HUES64 (cell line): Measurements from ENCODE around the gene STRA6. TPM values are rescaled to one million over a fixed set of nuclear protein-coding genes. Genes with fewer than 3 reads are reported as not detected.

ENCODE experiments used
- H3K27ac ChIP-seq: 2 replicates; pipeline ENCODE4 v1.7.0; 2013; ENCODE audit warnings: low read depth, low read length, inconsistent platforms
- H3K27me3 ChIP-seq: 2 replicates; pipeline ENCODE4 v1.6.1; 2013; ENCODE audit warnings: mild to moderate bottlenecking, low read length; ENCODE audit not compliant: insufficient read depth
- H3K36me3 ChIP-seq: 2 replicates; pipeline ENCODE4 v1.6.1; 2013; ENCODE audit warnings: mild to moderate bottlenecking, low read length; ENCODE audit not compliant: insufficient read depth
- H3K4me1 ChIP-seq: 2 replicates; pipeline ENCODE4 v1.6.1; 2013; ENCODE audit warnings: mild to moderate bottlenecking, low read length, moderate library complexity; ENCODE audit not compliant: insufficient read depth
- H3K4me3 ChIP-seq: 2 replicates; pipeline ENCODE4 v1.5.1; 2013; ENCODE audit warnings: mild to moderate bottlenecking, low read length, moderate library complexity
- H3K9ac ChIP-seq: 2 replicates; pipeline ENCODE4 v1.6.1; 2013; ENCODE audit warnings: mild to moderate bottlenecking, low read depth, low read length
- H3K9me3 ChIP-seq: 2 replicates; pipeline ENCODE4 v1.6.1; 2013; ENCODE audit warnings: low read depth, low read length; ENCODE audit not compliant: insufficient read depth
- WGBS: fragments of 150-250, 120-280 bp; methylation state at CpG from one replicate; pipeline ENCODE4 v1.1.7; 2013; ENCODE audit warnings: missing lambda C conversion rate; 5-methylcytosine and 5-hydroxymethylcytosine counted together
- polyA plus RNA-seq, 2 experiments: library from polyadenylated mRNA; stranded (reverse); fragments of 50-300 nt; gene quantifications; one replicate each; pipeline ENCODE4 v1.2.3, GENCODE V29; 2013

The STRA6 gene, protein sequence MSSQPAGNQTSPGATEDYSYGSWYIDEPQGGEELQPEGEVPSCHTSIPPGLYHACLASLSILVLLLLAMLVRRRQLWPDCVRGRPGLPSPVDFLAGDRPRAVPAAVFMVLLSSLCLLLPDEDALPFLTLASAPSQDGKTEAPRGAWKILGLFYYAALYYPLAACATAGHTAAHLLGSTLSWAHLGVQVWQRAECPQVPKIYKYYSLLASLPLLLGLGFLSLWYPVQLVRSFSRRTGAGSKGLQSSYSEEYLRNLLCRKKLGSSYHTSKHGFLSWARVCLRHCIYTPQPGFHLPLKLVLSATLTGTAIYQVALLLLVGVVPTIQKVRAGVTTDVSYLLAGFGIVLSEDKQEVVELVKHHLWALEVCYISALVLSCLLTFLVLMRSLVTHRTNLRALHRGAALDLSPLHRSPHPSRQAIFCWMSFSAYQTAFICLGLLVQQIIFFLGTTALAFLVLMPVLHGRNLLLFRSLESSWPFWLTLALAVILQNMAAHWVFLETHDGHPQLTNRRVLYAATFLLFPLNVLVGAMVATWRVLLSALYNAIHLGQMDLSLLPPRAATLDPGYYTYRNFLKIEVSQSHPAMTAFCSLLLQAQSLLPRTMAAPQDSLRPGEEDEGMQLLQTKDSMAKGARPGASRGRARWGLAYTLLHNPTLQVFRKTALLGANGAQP
- 23.9 TPM for polyA plus RNA-seq (2013, experiment 1 of 2)
- polyA plus RNA-seq (2013, experiment 2 of 2), result 22.8 TPM

- H3K4me1 ChIP-seq, result peaks cover 46% of the 10 kb centered on the region
- WGBS, result 1% methylated on average over 21 of the region's 26 CpGs
- H3K27ac ChIP-seq, result peak within 1 kb of the TSS; percentile 90
- peak within 1 kb of the TSS; percentile 62 for H3K4me3 ChIP-seq
- no peaks in the 10 kb centered on the region for H3K9me3 ChIP-seq
- H3K27me3 ChIP-seq, result no peaks in the 10 kb centered on the region
- H3K9ac ChIP-seq, result peak within 1 kb of the TSS; percentile 71
- no peaks in the 10 kb centered on the region for H3K36me3 ChIP-seq
Observed at GRCh38 chr15:74202452-74203401, at the start of gene STRA6. Gene STRA6 (minus strand): TSS chr15:74202787. CDS start chr15:74202267, 520 bp downstream.

- H3K36me3 ChIP-seq, result no peaks in the 10 kb centered on the region
- no peaks in the 10 kb centered on the region for H3K9me3 ChIP-seq
- 94% methylated on average over 6 of the region's 6 CpGs for WGBS
- H3K27me3 ChIP-seq, result no peaks in the 10 kb centered on the region
- H3K4me3 ChIP-seq, result no peak overlapping the region
- H3K27ac ChIP-seq, result no peak overlapping the region
- no peak overlapping the region for H3K9ac ChIP-seq
- no peaks in the 10 kb centered on the region for H3K4me1 ChIP-seq
Observed at GRCh38 chr15:74252291-74252690, 49.7 kb upstream of the STRA6 start.

DNA sequence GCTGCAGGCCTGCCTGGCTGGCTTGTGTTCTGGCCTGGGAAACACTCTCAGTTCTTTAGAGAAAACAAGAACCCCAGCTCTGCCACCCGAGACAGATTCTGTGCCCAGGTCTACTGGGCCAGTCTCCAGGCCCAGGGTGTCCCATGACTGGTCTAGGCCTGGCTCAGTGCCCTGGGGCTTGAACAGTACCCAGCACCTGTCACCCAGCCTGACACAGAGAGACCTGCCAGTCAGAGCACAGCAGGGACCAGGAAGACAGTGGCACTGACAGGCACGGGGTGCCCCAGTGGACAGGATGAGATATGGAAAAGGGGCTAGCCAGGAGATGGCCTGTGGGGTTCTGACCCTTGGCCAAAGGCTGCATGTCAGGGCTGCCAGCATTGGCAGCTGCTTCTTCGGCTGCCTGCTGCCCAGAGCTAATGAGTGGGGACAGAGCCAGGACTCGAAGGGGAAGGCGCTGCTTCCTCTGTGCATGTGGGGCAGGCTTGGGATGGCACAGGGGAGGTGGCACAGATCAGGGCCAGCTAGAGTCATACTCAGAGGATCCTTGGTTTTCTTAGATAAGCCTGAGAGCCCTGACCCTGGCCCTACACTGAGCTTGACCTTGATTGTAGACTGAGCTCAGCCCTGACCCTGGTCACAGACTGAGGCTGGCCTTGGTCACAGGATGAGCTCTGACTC is 48.7 kb upstream of the STRA6 start:
- Histone ChIP-seq H3K9me3 (no peaks in the 10 kb centered on the region), H3K36me3 (no peaks in the 10 kb centered on the region), H3K9ac (no peak overlapping the region), H3K4me3 (no peak overlapping the region), H3K27ac (no peak overlapping the region), H3K27me3 (peaks cover 2% of the 10 kb centered on the region; the same call in 1 of the 2 replicates), H3K4me1 (0 out of 2 replicates have a peak, but pooled peaks cover under 1% of the 10 kb centered on the region)
- 92% methylated on average over 5 of the region's 5 CpGs for WGBS

- H3K27me3 ChIP-seq, result peaks cover 9% of the 10 kb centered on the region
- H3K9ac ChIP-seq, result no peak overlapping the region
- no peak overlapping the region for H3K4me3 ChIP-seq
- H3K4me1 ChIP-seq, result peaks cover 7% of the 10 kb centered on the region; the same call in 1 of the 2 replicates
- no peaks in the 10 kb centered on the region for H3K36me3 ChIP-seq
- 85% methylated on average over 6 of the region's 6 CpGs for WGBS
- no peaks in the 10 kb centered on the region for H3K9me3 ChIP-seq
- no peak overlapping the region for H3K27ac ChIP-seq
Observed at GRCh38 chr15:74250266-74250665, 47.7 kb upstream of the STRA6 start.

DNA sequence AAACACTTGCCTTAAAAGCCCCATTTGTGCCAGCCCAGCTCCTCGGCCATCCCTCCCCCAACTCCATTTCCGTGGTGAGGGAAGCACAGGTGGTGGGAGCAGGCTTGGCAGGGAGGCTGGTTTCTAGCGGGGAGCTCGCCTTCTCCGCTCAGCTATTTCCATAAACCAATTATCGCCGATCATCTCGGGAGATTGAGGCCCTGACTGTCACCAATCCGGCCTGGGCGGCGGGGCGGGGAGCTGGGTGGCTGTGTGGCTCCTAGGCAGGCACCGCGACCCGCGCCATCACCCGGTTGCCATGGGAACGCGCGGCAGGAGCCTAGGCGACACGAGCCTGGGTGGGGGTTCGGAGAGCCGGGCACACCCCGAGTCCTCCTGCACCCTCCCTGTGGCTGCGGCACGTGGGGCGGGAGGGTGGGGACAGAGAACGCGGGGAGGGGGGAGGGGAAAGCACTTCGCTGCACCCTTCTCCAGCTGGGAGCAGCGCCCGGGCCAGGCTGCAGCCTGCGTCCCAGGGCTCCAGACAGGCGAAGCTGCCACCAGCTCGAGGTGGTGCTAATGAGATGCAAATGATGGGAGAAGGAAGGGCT is 42.9 kb upstream of the STRA6 start:
- 3% methylated on average over 36 of the region's 36 CpGs for WGBS
- Histone ChIP-seq H3K4me1 (peaks cover 21% of the 10 kb centered on the region), H3K36me3 (no peaks in the 10 kb centered on the region), H3K9me3 (no peaks in the 10 kb centered on the region), H3K27ac (no peak overlapping the region), H3K9ac (no peak overlapping the region), H3K4me3 (peak overlapping the region; percentile 50), H3K27me3 (peaks cover 16% of the 10 kb centered on the region)

- peak overlapping the region; percentile 50 for H3K4me3 ChIP-seq
Observed at GRCh38 chr15:74244822-74245341, 42.3 kb upstream of the STRA6 start.

DNA sequence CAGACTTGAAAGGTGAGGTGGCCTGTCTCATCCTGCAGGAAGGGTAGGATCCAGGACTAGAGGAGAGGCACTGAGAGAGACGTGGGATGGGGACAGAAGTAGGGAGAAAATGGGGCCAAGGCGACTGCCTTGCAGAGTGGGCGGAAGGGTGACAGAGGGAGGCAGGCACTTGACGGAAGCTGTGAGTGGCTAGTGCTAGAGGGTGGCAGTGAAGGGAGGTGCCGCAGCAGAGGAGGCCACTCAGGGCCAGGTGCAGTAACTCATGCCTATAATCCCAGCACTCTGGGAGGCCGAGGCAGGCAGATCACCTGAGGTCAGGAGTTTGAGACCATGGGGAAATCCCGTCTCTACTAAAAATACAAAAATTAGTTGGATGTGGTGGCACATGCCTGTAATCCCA is 40.8 kb upstream of the STRA6 start:
- 80% methylated on average over 7 of the region's 7 CpGs for WGBS
- H3K9me3 ChIP-seq, result no peaks in the 10 kb centered on the region
- H3K4me3 ChIP-seq, result no peak overlapping the region
- H3K9ac ChIP-seq, result no peak overlapping the region
- no peaks in the 10 kb centered on the region for H3K36me3 ChIP-seq
- peaks cover 31% of the 10 kb centered on the region for H3K4me1 ChIP-seq
- peaks cover 16% of the 10 kb centered on the region for H3K27me3 ChIP-seq
- H3K27ac ChIP-seq, result no peak overlapping the region

More at GRCh38 chr15:74244822-74245341, 42.3 kb upstream of the STRA6 start:
- no peaks in the 10 kb centered on the region for H3K9me3 ChIP-seq
- peaks cover 16% of the 10 kb centered on the region for H3K27me3 ChIP-seq
- H3K27ac ChIP-seq, result no peak overlapping the region
- peaks cover 21% of the 10 kb centered on the region for H3K4me1 ChIP-seq
- H3K36me3 ChIP-seq, result no peaks in the 10 kb centered on the region
- WGBS, result 64% methylated on average over 4 of the region's 4 CpGs
- H3K9ac ChIP-seq, result no peak overlapping the region

- Histone ChIP-seq H3K9ac (no peak overlapping the region), H3K4me1 (peaks cover 31% of the 10 kb centered on the region), H3K36me3 (no peaks in the 10 kb centered on the region), H3K27ac (no peak overlapping the region), H3K27me3 (peaks cover 16% of the 10 kb centered on the region), H3K4me3 (no peak overlapping the region), H3K9me3 (no peaks in the 10 kb centered on the region)
- WGBS, result 38% methylated on average over 11 of the region's 11 CpGs
Observed at GRCh38 chr15:74242441-74243185, 40.0 kb upstream of the STRA6 start.

DNA sequence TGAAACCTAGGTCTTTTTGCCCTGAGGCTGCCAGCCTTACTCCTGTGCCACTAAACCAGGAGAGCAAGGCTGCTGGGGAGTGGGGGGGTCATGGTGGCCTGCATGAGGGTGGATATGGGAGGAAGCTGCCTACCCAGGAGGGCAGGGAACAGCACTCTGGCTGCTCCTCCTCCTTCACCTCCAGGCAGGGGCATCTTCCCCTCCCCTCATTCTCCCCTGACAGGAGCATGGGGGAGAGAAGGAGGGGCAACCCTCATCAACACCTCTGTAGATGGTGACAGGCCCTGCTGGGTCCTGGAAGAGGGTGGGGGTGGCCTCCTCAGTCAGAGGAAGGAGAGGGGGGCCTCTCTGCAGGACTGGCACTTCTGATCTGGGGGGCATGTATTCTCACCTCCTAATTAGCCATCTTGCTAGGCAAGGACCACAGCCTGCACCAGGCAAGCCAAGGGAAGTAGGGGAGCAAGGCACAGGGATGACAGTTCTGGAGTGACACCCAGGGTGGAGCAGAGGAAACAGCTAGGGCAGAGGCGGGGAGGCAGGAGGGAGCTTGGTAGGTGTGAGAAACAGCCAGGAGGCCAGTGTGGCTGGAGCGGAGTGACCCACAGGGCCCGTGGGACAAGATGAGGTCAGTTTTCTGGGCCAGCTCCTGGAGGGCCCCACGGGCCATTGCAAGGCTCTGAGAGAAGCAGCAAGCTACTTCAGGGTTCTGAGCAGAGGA is 38.5 kb upstream of the STRA6 start:
- Histone ChIP-seq H3K27me3 (peaks cover 12% of the 10 kb centered on the region), H3K4me3 (no peak overlapping the region), H3K27ac (no peak overlapping the region), H3K9ac (no peak overlapping the region), H3K4me1 (peaks cover 28% of the 10 kb centered on the region), H3K36me3 (no peaks in the 10 kb centered on the region), H3K9me3 (no peaks in the 10 kb centered on the region)
- WGBS, result 65% methylated on average over 4 of the region's 4 CpGs
